ENCODE measurements around the gene KRTAP5-1. TPM values are rescaled to one million over a fixed set of nuclear protein-coding genes. Genes with fewer than 3 reads are reported as not detected.
"Not testable (repeated sequence)": the region's sequence is repeated elsewhere in the genome, so short reads cannot be mapped to it uniquely, and the experiment has no call there.

Gene KRTAP5-1
- total and polyA plus RNA-seq, 7 donors = not detected

GRCh38 chr11:1586699-1587098 lies 1.6 kb upstream of the KRTAP5-1 start:
- H3K4me1 ChIP-seq = no peaks in the 10 kb centered on the region
- WGBS, 2 donors = 71 to 81% methylated on average over 2 of the region's 2 CpGs
- no peak overlapping the region for H3K4me3 ChIP-seq
- no peaks in the 10 kb centered on the region for H3K27me3 ChIP-seq
- H3K9me3 ChIP-seq = no peaks in the 10 kb centered on the region
- intact Hi-C loops (cut with DNase I) = no loop called here
- no peak for TF ChIP-seq CTCF (IDR thresholded peaks at IDR 0.05)
- no peak for TF ChIP-seq POLR2A (IDR thresholded peaks at IDR 0.05)
- TF ChIP-seq EP300 (IDR thresholded peaks at IDR 0.05) = no peak
- TF ChIP-seq POLR2AphosphoS5 (IDR thresholded peaks at IDR 0.05) = no peak
- H3K36me3 ChIP-seq = no peaks in the 10 kb centered on the region
- DNase-seq = peak; percentile 44
- no peak overlapping the region for H3K27ac ChIP-seq

GRCh38 chr11:1582909-1583308 lies 2.2 kb downstream of the KRTAP5-1 start:
- H3K36me3 ChIP-seq; H3K27ac ChIP-seq; H3K4me1 ChIP-seq; H3K9me3 ChIP-seq; H3K4me3 ChIP-seq; H3K27me3 ChIP-seq; intact Hi-C loops (cut with DNase I); DNase-seq: not testable (repeated sequence)
- 70 to 74% methylated on average over 2 of the region's 2 CpGs for WGBS, 2 donors

- Histone ChIP-seq H3K4me3 (no peak overlapping the region), H3K27ac (no peak overlapping the region), H3K36me3 (no peaks in the 10 kb centered on the region), H3K27me3 (no peaks in the 10 kb centered on the region), H3K9me3 (no peaks in the 10 kb centered on the region), H3K4me1 (no peaks in the 10 kb centered on the region)
- DNase-seq = no peak
- TF ChIP-seq POLR2A (IDR thresholded peaks at IDR 0.05) (no peak), EP300 (IDR thresholded peaks at IDR 0.05) (no peak), CTCF (IDR thresholded peaks at IDR 0.05) (no peak), POLR2AphosphoS5 (IDR thresholded peaks at IDR 0.05) (no peak)
- intact Hi-C loops (cut with DNase I) = no loop called here
- WGBS, 2 donors = 89 to 91% methylated on average over 9 of the region's 9 CpGs
Observed at GRCh38 chr11:1581976-1582375, 3.1 kb downstream of the KRTAP5-1 start.

- Histone ChIP-seq H3K4me3 (no peak overlapping the region), H3K27ac (no peak overlapping the region), H3K27me3 (no peaks in the 10 kb centered on the region), H3K4me1 (peaks cover 0 to 27% (median 25%) of the 10 kb centered on the region in 4 donors), H3K36me3 (no peaks in the 10 kb centered on the region), H3K9me3 (no peaks in the 10 kb centered on the region)
- WGBS, 2 donors = 80% methylated on average over 6 of the region's 6 CpGs
- DNase-seq = peak; percentile 32
- intact Hi-C loops (cut with DNase I) = no loop called here
- no peak for TF ChIP-seq POLR2AphosphoS5 (IDR thresholded peaks at IDR 0.05)
- no peak for TF ChIP-seq CTCF (IDR thresholded peaks at IDR 0.05)
- no peak for TF ChIP-seq EP300 (IDR thresholded peaks at IDR 0.05)
- TF ChIP-seq POLR2A (IDR thresholded peaks at IDR 0.05) = no peak
Observed at GRCh38 chr11:1576825-1577224, 8.3 kb downstream of the KRTAP5-1 start.

GRCh38 chr11:1575756-1576155 lies 9.3 kb downstream of the KRTAP5-1 start:
- intact Hi-C loops (cut with DNase I) = loop anchor here (2.0 kb wide), 1 partner anchor 373 kb away; no protein-coding TSS in a partner anchor
- not testable (repeated sequence) for H3K4me3 ChIP-seq, H3K27me3 ChIP-seq, H3K36me3 ChIP-seq, H3K27ac ChIP-seq, H3K9me3 ChIP-seq
- DNase-seq = peak; percentile 22
- WGBS, 2 donors = 19 to 71% methylated on average over 16 of the region's 16 CpGs
- peaks cover 0 to 34% (median 32%) of the 10 kb centered on the region in 4 donors for H3K4me1 ChIP-seq

GRCh38 chr11:1574933-1575242 lies 10.2 kb downstream of the KRTAP5-1 start:
- TF ChIP-seq EP300 (IDR thresholded peaks at IDR 0.05) (no peak), POLR2AphosphoS5 (IDR thresholded peaks at IDR 0.05) (no peak), CTCF (IDR thresholded peaks at IDR 0.05) (peak in 2 of 4 experiments; percentile 7 to 20), POLR2A (IDR thresholded peaks at IDR 0.05) (no peak)
- Histone ChIP-seq H3K27ac (peak overlapping the region in 1 of 4 donors; percentile 87), H3K4me1 (peaks cover 0 to 42% (median 41%) of the 10 kb centered on the region in 4 donors), H3K27me3 (no peaks in the 10 kb centered on the region), H3K4me3 (peak overlapping the region in 1 of 4 donors; percentile 41), H3K36me3 (no peaks in the 10 kb centered on the region), H3K9me3 (no peaks in the 10 kb centered on the region)
- intact Hi-C loops (cut with DNase I) = loop anchor here (1.0 to 5.0 kb wide), 3 partner anchors 29 to 372 kb away; no protein-coding TSS in a partner anchor
- 4 to 19% methylated on average over 7 of the region's 7 CpGs for WGBS, 2 donors
- no peak for DNase-seq

Measured in sigmoid colon (tissue), 7 donors.